Measurements from ENCODE around the gene TPRX2. TPM values are rescaled to one million over a fixed set of nuclear protein-coding genes. Genes with fewer than 3 reads are reported as not detected.
"Not testable (repeated sequence)": the region's sequence is repeated elsewhere in the genome, so short reads cannot be mapped to it uniquely, and the experiment has no call there.

The TPRX2 gene
- total and polyA plus RNA-seq, 10 of the 15 experiments (the other 5 are each of a cell fraction or from before 2014, with no cell fraction given): not detected

DNA sequence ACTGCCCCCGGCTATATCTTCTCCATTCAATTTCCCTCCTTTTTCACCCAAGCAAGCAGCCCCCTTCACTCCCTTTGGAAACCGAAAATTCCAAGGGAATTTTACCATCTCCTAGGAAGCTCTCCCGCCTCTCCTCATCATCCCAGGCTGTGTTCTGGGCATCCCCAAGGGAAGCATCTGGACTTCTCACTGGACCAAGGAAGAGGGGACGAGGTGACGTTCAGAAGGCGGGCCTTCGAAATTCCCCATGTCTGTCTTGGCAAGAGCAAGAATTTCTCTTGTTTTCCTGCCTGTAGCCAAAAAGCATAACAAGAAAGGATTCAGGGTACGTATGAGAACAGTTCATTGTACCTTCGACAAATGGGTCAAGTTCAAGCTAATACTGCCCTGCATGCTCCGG lies 6.1 kb downstream of the TPRX2 start (continued):
- TF ChIP-seq, protein P1, sequence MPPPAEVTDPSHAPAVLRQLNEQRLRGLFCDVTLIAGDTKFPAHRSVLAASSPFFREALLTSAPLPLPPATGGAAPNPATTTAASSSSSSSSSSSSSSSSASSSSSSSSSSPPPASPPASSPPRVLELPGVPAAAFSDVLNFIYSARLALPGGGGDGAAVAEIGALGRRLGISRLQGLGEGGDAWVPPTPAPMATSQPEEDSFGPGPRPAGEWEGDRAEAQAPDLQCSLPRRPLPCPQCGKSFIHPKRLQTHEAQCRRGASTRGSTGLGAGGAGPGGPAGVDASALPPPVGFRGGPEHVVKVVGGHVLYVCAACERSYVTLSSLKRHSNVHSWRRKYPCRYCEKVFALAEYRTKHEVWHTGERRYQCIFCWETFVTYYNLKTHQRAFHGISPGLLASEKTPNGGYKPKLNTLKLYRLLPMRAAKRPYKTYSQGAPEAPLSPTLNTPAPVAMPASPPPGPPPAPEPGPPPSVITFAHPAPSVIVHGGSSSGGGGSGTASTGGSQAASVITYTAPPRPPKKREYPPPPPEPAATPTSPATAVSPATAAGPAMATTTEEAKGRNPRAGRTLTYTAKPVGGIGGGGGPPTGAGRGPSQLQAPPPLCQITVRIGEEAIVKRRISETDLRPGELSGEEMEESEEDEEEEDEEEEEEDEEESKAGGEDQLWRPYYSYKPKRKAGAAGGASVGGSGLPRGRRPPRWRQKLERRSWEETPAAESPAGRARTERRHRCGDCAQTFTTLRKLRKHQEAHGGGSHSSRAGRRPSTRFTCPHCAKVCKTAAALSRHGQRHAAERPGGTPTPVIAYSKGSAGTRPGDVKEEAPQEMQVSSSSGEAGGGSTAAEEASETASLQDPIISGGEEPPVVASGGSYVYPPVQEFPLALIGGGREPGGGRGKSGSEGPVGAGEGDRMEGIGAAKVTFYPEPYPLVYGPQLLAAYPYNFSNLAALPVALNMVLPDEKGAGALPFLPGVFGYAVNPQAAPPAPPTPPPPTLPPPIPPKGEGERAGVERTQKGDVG (CRISPR knock-in tag; IDR thresholded peaks at IDR 0.05): no peak
- TF ChIP-seq NFXL1 (IDR thresholded peaks at IDR 0.05; ENCODE audit: borderline replicate concordance) (no peak), CBX3 (IDR thresholded peaks at IDR 0.05; ENCODE audit: borderline replicate concordance, low read depth) (no peak), SIN3A (IDR thresholded peaks at IDR 0.05; ENCODE audit: low read depth, low read length) (no peak), MYC (IDR thresholded peaks at IDR 0.05; ENCODE audit: insufficient read depth, insufficient read length, insufficient replicate concordance, low read length, severe bottlenecking) (no peak), POLR2AphosphoS2 (IDR thresholded peaks at IDR 0.05; ENCODE audit: low read depth, low read length) (no peak)

DNA sequence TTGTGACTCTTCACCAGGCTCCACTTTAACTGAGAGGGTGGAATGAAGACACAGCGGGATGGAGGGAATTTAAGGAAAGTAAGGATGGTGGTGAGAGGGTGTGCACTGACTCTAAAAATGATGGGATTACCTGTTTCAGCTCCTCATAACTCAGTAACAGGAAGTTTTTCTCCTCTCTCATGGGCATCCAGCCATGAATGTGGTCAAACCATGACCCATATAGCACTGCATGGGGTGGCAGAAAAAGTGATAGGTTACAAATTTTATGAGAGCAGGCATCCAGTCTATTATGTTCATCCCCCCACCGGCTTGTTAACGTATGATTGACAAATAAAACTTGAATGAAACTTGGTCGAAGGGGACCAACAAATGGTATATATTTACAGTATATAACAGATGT lies 19.9 kb downstream of the TPRX2 start:
- no peaks in the 10 kb centered on the region for H3K27me3 ChIP-seq (replicated peaks in 1 of 2; ENCODE audit: control insufficient read depth in 2 of 2, insufficient read depth in 2 of 2, low read length in 1 of 2)
- TF ChIP-seq MEF2B (IDR thresholded peaks at IDR 0.05; ENCODE audit: partially characterized antibody, poor library complexity, severe bottlenecking) (no peak), BACH1 (IDR thresholded peaks at IDR 0.05; ENCODE audit: borderline replicate concordance) (no peak)
- TF ChIP-seq, protein P2, sequence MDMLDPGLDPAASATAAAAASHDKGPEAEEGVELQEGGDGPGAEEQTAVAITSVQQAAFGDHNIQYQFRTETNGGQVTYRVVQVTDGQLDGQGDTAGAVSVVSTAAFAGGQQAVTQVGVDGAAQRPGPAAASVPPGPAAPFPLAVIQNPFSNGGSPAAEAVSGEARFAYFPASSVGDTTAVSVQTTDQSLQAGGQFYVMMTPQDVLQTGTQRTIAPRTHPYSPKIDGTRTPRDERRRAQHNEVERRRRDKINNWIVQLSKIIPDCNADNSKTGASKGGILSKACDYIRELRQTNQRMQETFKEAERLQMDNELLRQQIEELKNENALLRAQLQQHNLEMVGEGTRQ (IDR thresholded peaks at IDR 0.05; ENCODE audit: borderline replicate concordance, low read depth, low read length): no peak
- H3K9me3 ChIP-seq (replicated peaks; ENCODE audit: control insufficient read depth, insufficient read depth, low read length): no peaks in the 10 kb centered on the region
- no peaks in the 10 kb centered on the region for H4K20me1 ChIP-seq (ENCODE audit: control insufficient read depth, insufficient read depth)
- H3K4me3 ChIP-seq: no peak overlapping the region
- H3K9ac ChIP-seq (ENCODE audit: control insufficient read depth, insufficient read depth, low read length): no peak overlapping the region
- no TSS peak for BruUV-seq (replicated peaks)
- SMC1A ChIA-PET (ENCODE audit: uncharacterized antibody, unreplicated experiment): no interaction called here
- ATAC-seq: no peak
- H3K4me2 ChIP-seq (ENCODE audit: control insufficient read depth, insufficient read depth): no peak overlapping the region
- no peak for FAIRE-seq
- 45% methylated on average over 4 of the region's 4 CpGs for WGBS (ENCODE audit: insufficient coverage, insufficient replicate concordance, low lambda C conversion rate, missing lambda C conversion rate)
- H3K79me2 ChIP-seq (ENCODE audit: control insufficient read depth, insufficient read depth, low read length): no peaks in the 10 kb centered on the region
- in situ Hi-C loops (cut with MboI): no loop called here
- H2AFZ ChIP-seq (ENCODE audit: control insufficient read depth, low read depth, low read length): no peak overlapping the region
- no peak overlapping the region for H3K27ac ChIP-seq (ENCODE audit: control insufficient read depth, insufficient read depth)
- H3K36me3 ChIP-seq (ENCODE audit: control insufficient read depth in 2 of 2, insufficient read depth in 2 of 2, low read length in 1 of 2): no peaks in the 10 kb centered on the region
- CTCF ChIA-PET: no interaction called here
- POLR2A ChIA-PET: no interaction called here
- no peaks in the 10 kb centered on the region for H3K4me1 ChIP-seq (ENCODE audit: control insufficient read depth, insufficient read depth, low read length)
- RAD21 ChIA-PET (ENCODE audit: unreplicated experiment): no interaction called here
- intact Hi-C loops (cut with micrococcal nuclease; ENCODE audit: unreplicated experiment): no loop called here
- DNase-seq (ENCODE audit: low read depth, low spot score): no peak

- H3K4me1 ChIP-seq (ENCODE audit: control insufficient read depth, insufficient read depth, low read length); H3K9me3 ChIP-seq (replicated peaks; ENCODE audit: control insufficient read depth, insufficient read depth, low read length); BruUV-seq (replicated peaks); POLR2A ChIA-PET; H3K27ac ChIP-seq (ENCODE audit: control insufficient read depth, insufficient read depth); H3K79me2 ChIP-seq (ENCODE audit: control insufficient read depth, insufficient read depth, low read length); H4K20me1 ChIP-seq (ENCODE audit: control insufficient read depth, insufficient read depth); H3K36me3 ChIP-seq (ENCODE audit: control insufficient read depth in 2 of 2, insufficient read depth in 2 of 2, low read length in 1 of 2); H3K9ac ChIP-seq (ENCODE audit: control insufficient read depth, insufficient read depth, low read length); H3K4me2 ChIP-seq (ENCODE audit: control insufficient read depth, insufficient read depth); CTCF ChIA-PET; H2AFZ ChIP-seq (ENCODE audit: control insufficient read depth, low read depth, low read length); H3K4me3 ChIP-seq; in situ Hi-C loops (cut with MboI); intact Hi-C loops (cut with micrococcal nuclease; ENCODE audit: unreplicated experiment); H3K27me3 ChIP-seq (replicated peaks in 1 of 2; ENCODE audit: control insufficient read depth in 2 of 2, insufficient read depth in 2 of 2, low read length in 1 of 2); DNase-seq (ENCODE audit: low read depth, low spot score); SMC1A ChIA-PET (ENCODE audit: uncharacterized antibody, unreplicated experiment); FAIRE-seq; RAD21 ChIA-PET (ENCODE audit: unreplicated experiment); ATAC-seq: not testable (repeated sequence)
- WGBS (ENCODE audit: insufficient coverage, insufficient replicate concordance, low lambda C conversion rate, missing lambda C conversion rate): 15% methylated on average over 4 of the region's 4 CpGs
Measured at GRCh38 chr19:47879385-47879784, 20.4 kb downstream of the TPRX2 start.
